ENCODE data around the gene AKAP11. TPM values are rescaled to one million over a fixed set of nuclear protein-coding genes. Genes with fewer than 3 reads are reported as not detected.

The AKAP11 gene
- total RNA-seq = 11.2 and 13.8 TPM in 2 replicates

GRCh38 chr13:42272115-42272803 is at the start of gene AKAP11:
Gene AKAP11, plus strand, starts transcription at chr13:42272152. Its CDS starts 14,197 bp downstream, at chr13:42286349.

Other genes starting within 250 kb of the AKAP11 start
- 3.6 and 4.4 TPM in 2 replicates for gene DGKH, start 223.5 kb upstream of the AKAP11 start, total RNA-seq

All from cardiac atrium fibroblast (primary cell).